Kidney (tissue), 14 donors: ENCODE results near the gene RNU6-7. TPM values are rescaled to one million over a fixed set of nuclear protein-coding genes. Genes with fewer than 3 reads are reported as not detected.

Experiments
- DNase-seq, 5 donors: peaks; one replicate each; pipeline ENCODE4 v3.0.0-alpha.2; 2013 to 2020
- FAIRE-seq: peaks from 2 replicates; lab custom pipeline; 2012; peaks lifted over from hg19 to GRCh38; lab: Jason Lieb, UNC
- H3K27ac ChIP-seq, 2 donors: one replicate each; pipeline ENCODE4 v1.7.0; 2013; ENCODE audit warnings: low read depth in 2 of 2, low read length in 2 of 2, inconsistent platforms in 1 of 2
- H3K27me3 ChIP-seq: one replicate; pipeline ENCODE4 v1.7.1; 2013; ENCODE audit warnings: low read length, inconsistent platforms; ENCODE audit not compliant: control insufficient read depth, insufficient read depth
- H3K36me3 ChIP-seq, 3 donors: one replicate each; pipeline versions ENCODE4 v1.7.0 to v1.7.1; 2013; ENCODE audit warnings: low read length in 3 of 3, control low read depth in 1 of 3, inconsistent platforms in 1 of 3; ENCODE audit not compliant: insufficient read depth in 3 of 3, control insufficient read depth in 2 of 3
- H3K4me1 ChIP-seq, 3 donors: one replicate each; pipeline versions ENCODE4 v1.7.0 to v1.7.1; 2013; ENCODE audit warnings: low read length in 3 of 3, inconsistent platforms in 1 of 3, low read depth in 1 of 3; ENCODE audit not compliant: control insufficient read depth in 2 of 3, insufficient read depth in 2 of 3
- H3K4me3 ChIP-seq, 3 donors: one replicate each; pipeline versions ENCODE4 v1.7.0 to v1.8.1; 2013; ENCODE audit warnings: low read length in 3 of 3, control low read depth in 1 of 3, inconsistent platforms in 1 of 3
- H3K9ac ChIP-seq, 3 donors: one replicate each; pipeline versions ENCODE4 v1.7.0 to v1.7.1; 2013; ENCODE audit warnings: low read length in 3 of 3, control low read depth in 1 of 3, inconsistent platforms in 1 of 3
- H3K9me3 ChIP-seq, 3 donors: one replicate each; pipeline versions ENCODE4 v1.7.0 to v1.7.1; 2013; ENCODE audit warnings: low read length in 3 of 3, control low read depth in 1 of 3, inconsistent platforms in 1 of 3; ENCODE audit not compliant: control insufficient read depth in 2 of 3, insufficient read depth in 1 of 3
- intact Hi-C: fragments of 100-400 bp; cut with DNase I; formaldehyde crosslinking; loops from one replicate; pipeline ENCODE4 v1.11.1; 2022
- polyA plus RNA-seq: library from polyadenylated mRNA; stranded (reverse); fragments of 350-450 nt; fragmentation: Illumina TruSeq; extraction: RNeasy Lipid Tissue Mini Kit (QIAGEN cat#74804); gene quantifications from one replicate; pipeline ENCODE4 v1.2.3, GENCODE V29; 2014; ENCODE audit warnings: low read depth, low replicate concordance; ENCODE audit not compliant: insufficient read depth
- total RNA-seq: library from RNA; stranded (reverse); fragmentation: NEBNext Ultra II Directional; extraction: Animal tissue kit (Norgen Biotek cat#: 25700); gene quantifications from one replicate; pipeline ENCODE4 v1.2.1, GENCODE V29; 2021
- TF ChIP-seq, protein P1 (sequence below): IDR thresholded peaks from 3 replicates; pipeline ENCODE4 v1.5.1; 2012; ENCODE audit warnings: mild to moderate bottlenecking, moderate library complexity, borderline replicate concordance; ENCODE audit not compliant: insufficient read depth; ENCODE audit errors: extremely low read depth
- donor health status: control.
- donor health status: control.
- donor health status: control.
- donor health status: control.
- donor health status: control.
- donor health status: DM: yes; HTN: yes; CAD: no.
- donor health status: Normal renal cell carcinoma (clear cell type).

The RNU6-7 gene
- total and polyA plus RNA-seq, 2 donors from 2014 or later = not detected

DNA sequence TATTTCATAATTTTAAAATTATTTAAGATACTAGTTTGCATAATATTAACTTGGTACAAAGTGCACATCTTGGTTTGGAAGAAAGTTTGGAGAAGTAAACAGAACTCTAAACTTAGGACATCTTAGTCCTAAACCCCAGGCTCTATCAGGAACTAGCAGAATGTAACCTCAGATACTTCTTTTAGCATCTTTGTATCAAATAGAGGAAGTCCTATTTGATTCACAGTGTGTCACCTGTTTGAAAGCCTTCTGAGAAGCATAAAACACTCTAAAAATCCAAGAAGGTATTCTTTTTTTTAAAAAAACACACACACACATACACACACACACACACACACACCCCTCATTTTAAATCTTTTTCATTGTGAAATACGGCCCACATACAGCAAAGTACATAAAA lies 12.0 kb upstream of the RNU6-7 start:
- TF ChIP-seq, protein P1, sequence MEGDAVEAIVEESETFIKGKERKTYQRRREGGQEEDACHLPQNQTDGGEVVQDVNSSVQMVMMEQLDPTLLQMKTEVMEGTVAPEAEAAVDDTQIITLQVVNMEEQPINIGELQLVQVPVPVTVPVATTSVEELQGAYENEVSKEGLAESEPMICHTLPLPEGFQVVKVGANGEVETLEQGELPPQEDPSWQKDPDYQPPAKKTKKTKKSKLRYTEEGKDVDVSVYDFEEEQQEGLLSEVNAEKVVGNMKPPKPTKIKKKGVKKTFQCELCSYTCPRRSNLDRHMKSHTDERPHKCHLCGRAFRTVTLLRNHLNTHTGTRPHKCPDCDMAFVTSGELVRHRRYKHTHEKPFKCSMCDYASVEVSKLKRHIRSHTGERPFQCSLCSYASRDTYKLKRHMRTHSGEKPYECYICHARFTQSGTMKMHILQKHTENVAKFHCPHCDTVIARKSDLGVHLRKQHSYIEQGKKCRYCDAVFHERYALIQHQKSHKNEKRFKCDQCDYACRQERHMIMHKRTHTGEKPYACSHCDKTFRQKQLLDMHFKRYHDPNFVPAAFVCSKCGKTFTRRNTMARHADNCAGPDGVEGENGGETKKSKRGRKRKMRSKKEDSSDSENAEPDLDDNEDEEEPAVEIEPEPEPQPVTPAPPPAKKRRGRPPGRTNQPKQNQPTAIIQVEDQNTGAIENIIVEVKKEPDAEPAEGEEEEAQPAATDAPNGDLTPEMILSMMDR = no peak
- Histone ChIP-seq H3K27me3 (no peaks in the 10 kb centered on the region), H3K4me1 (no peaks in the 10 kb centered on the region), H3K9ac (no peak overlapping the region), H3K36me3 (no peaks in the 10 kb centered on the region), H3K4me3 (no peak overlapping the region), H3K9me3 (peaks cover 0 to 5% (median 2%) of the 10 kb centered on the region in 3 donors), H3K27ac (no peak overlapping the region)
- intact Hi-C loops = no loop called here
- FAIRE-seq = no peak
- DNase-seq = no peak

DNA sequence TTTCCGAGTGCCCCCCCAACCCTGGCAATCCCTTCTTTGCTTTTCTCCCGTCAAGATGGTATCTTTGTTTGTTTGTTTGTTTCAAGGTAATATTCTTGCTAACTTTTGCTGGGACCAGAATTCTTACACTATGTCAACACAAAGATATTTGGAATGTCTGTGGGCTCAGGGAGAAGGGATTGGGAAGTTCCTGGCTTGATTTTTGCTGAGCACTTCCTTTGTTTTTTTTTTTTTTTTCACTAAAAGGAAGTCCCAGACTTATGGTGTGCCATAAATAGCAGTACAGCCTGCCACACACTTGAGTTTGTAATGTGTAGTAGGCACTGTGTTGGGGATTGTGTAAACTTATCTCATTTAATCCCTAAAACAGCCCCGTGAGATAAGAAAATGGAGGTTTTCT lies 11.2 kb upstream of the RNU6-7 start:
- no peak overlapping the region for H3K4me3 ChIP-seq
- no peaks in the 10 kb centered on the region for H3K36me3 ChIP-seq
- H3K9ac ChIP-seq = no peak overlapping the region
- no peaks in the 10 kb centered on the region for H3K27me3 ChIP-seq
- no peaks in the 10 kb centered on the region for H3K9me3 ChIP-seq
- DNase-seq (no peak), FAIRE-seq (no peak)
- no peaks in the 10 kb centered on the region for H3K4me1 ChIP-seq
- intact Hi-C loops = no loop called here
- H3K27ac ChIP-seq = no peak overlapping the region
- TF ChIP-seq, protein P1 = no peak

GRCh38 chr14:32192712-32193373 lies 9.0 kb upstream of the RNU6-7 start:
- Histone ChIP-seq H3K4me3 (no peak overlapping the region), H3K27ac (no peak overlapping the region)
- no peak for FAIRE-seq

More at GRCh38 chr14:32192712-32193373, 9.0 kb upstream of the RNU6-7 start:
- intact Hi-C loops = no loop called here
- no peaks in the 10 kb centered on the region for H3K27me3 ChIP-seq
- no peak overlapping the region for H3K9ac ChIP-seq
- H3K9me3 ChIP-seq = no peaks in the 10 kb centered on the region
- DNase-seq = no peak
- no peaks in the 10 kb centered on the region for H3K36me3 ChIP-seq
- H3K4me1 ChIP-seq = no peaks in the 10 kb centered on the region
- TF ChIP-seq, protein P1 = no peak
